Thoracic aorta (tissue), 2 donors: Measurements from ENCODE around the gene SEZ6L2. TPM values are rescaled to one million over a fixed set of nuclear protein-coding genes. Genes with fewer than 3 reads are reported as not detected.

Source experiments
- ATAC-seq: fragments of 150-250 bp; one replicate; pipeline ENCODE4 v1.8.0; 2017; ENCODE audit warnings: low read depth; ENCODE audit not compliant: insufficient number of reproducible peaks, low FRiP score
- DNase-seq: peaks from one replicate; pipeline ENCODE4 v3.0.0-alpha.2; 2020; ENCODE audit warnings: low spot score
- H3K27ac ChIP-seq, 2 donors: fragments of 200-600 bp; sonication (generic); 1 replicate in 1 of 2; 2 replicates in 1 of 2; pipeline ENCODE4 v1.5.1; 2016; ENCODE audit warnings: mild to moderate bottlenecking in 2 of 2, moderate library complexity in 2 of 2
- H3K27me3 ChIP-seq: fragments of 200-600 bp; sonication (generic); replicated peaks from 2 replicates; pipeline ENCODE4 v1.6.0; 2016; ENCODE audit warnings: mild to moderate bottlenecking; ENCODE audit not compliant: insufficient read depth
- H3K36me3 ChIP-seq: fragments of 200-600 bp; sonication (generic); one replicate; pipeline ENCODE4 v1.5.1; 2016
- H3K4me1 ChIP-seq, 2 donors: fragments of 200-600 bp; sonication (generic); 1 replicate in 1 of 2; 2 replicates in 1 of 2; pipeline versions ENCODE4 v1.5.1 to v1.6.0; 2016; ENCODE audit warnings: low read depth in 2 of 2, mild to moderate bottlenecking in 1 of 2; ENCODE audit not compliant: control insufficient read depth in 1 of 2
- H3K4me3 ChIP-seq: fragments of 200-600 bp; sonication (generic); 2 replicates; pipeline ENCODE4 v1.5.1; 2016; ENCODE audit warnings: mild to moderate bottlenecking
- H3K9me3 ChIP-seq: fragments of 200-600 bp; sonication (generic); 2 replicates; pipeline ENCODE4 v1.5.1; 2016
- total RNA-seq, 2 donors: library from RNA; depleted of rRNA; stranded (reverse); fragments of >200 nt; gene quantifications; one replicate each; pipeline versions ENCODE4 v1.1.0 to v1.2.3, GENCODE V29; 2016
- TF ChIP-seq, protein P1 (sequence below): fragments of 200-600 bp; sonication (generic); IDR thresholded peaks from one replicate; pipeline ENCODE4 v1.5.1; 2019; ENCODE audit warnings: antibody characterized with exemption

SEZ6L2 gene
- total RNA-seq, 2 donors from 2014 or later, result 0.63 to 1.4 TPM

DNA sequence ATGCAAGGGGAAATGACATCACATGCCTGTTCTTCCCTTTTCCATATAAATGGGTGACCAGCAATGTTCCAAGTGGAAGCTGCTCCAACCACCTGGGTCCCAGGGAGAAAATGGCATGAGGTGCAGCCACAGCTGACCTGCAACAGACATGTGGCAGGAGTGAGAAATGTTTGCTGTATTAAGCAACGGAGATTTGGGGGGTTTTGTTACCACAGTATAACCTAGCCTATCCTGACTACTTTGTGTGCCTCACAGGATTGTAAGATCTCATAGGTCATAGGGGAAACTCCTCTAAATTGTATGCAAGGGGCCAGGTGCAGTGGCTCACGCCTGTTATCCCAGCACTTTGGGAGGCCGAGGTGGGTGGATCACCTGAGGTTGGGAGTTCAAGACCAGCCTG is 48.4 kb downstream of the SEZ6L2 start:
- Histone ChIP-seq H3K27ac (no peak overlapping the region), H3K27me3 (no peaks in the 10 kb centered on the region), H3K4me1 (no peaks in the 10 kb centered on the region), H3K9me3 (no peaks in the 10 kb centered on the region), H3K4me3 (no peak overlapping the region), H3K36me3 (peaks cover 18% of the 10 kb centered on the region)
- DNase-seq (no peak), ATAC-seq (no peak)
- TF ChIP-seq, protein P1, sequence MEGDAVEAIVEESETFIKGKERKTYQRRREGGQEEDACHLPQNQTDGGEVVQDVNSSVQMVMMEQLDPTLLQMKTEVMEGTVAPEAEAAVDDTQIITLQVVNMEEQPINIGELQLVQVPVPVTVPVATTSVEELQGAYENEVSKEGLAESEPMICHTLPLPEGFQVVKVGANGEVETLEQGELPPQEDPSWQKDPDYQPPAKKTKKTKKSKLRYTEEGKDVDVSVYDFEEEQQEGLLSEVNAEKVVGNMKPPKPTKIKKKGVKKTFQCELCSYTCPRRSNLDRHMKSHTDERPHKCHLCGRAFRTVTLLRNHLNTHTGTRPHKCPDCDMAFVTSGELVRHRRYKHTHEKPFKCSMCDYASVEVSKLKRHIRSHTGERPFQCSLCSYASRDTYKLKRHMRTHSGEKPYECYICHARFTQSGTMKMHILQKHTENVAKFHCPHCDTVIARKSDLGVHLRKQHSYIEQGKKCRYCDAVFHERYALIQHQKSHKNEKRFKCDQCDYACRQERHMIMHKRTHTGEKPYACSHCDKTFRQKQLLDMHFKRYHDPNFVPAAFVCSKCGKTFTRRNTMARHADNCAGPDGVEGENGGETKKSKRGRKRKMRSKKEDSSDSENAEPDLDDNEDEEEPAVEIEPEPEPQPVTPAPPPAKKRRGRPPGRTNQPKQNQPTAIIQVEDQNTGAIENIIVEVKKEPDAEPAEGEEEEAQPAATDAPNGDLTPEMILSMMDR, result no peak

DNA sequence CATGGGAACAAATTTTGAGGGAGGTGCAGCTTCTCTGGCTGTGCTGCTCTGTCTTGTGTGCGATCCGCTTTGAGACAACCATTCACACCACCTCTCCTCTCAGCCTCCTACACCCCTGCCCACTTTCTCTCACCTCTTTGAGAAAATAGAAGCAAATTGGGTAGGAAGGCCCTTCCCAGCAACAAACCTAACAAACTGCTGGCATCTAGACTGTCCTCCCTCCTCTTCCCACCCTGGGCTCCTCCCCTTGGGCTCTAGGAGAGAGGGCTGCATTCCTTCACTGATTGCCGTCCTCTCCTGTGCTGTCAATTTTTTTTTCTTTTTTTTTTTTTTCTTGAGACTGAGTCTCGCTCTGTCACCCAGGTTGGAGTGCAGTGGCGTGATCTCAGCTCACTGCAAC is 49.8 kb downstream of the SEZ6L2 start:
- Histone ChIP-seq H3K4me1 (no peaks in the 10 kb centered on the region), H3K9me3 (no peaks in the 10 kb centered on the region), H3K27ac (no peak overlapping the region), H3K27me3 (no peaks in the 10 kb centered on the region), H3K36me3 (peaks cover 33% of the 10 kb centered on the region), H3K4me3 (no peak overlapping the region)
- DNase-seq (no peak), ATAC-seq (no peak)
- TF ChIP-seq, protein P1, result no peak

DNA sequence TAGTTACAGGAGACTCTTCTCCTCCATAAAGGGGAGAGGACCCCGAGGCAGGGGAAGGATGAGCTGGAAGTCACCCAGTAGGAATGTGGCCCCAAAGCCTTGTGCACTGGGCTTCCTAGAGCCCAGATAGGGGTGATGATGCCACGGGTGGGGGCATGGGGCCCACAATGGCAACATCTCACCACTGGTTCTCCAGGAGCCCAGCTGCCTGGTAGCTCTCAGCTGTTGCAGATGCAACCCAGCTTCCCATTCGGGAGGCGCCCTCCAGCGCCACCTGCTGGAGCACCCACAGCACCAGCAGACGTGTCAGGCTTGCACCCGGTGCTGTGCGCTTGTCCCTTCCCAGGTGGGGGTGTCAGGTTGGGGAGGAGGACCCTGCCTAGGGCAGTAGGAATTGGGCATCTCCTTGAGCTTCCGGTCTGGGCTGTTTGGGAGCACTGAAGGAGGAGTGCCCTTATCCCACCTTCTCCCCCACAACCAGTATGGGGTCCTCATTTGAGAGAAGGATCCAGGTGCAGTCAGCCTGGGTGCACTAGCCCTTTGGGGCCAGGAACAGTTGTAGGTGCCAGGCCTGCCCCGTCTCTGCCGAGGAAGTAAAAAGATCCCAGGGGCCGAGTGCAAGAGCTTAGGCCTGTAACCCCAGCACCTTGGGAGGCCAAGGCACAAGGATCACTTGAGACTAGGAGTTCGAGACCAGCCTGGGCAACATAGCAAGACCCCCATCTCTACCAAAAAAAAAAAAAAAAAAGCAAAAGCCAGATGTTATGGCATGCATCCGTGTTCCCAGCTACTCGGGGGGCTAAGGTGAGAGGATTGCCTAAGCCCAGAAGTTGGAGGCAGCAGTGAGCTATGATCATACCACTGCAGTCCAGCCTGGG is 50.7 kb downstream of the SEZ6L2 start:
- TF ChIP-seq, protein P1, result peak; percentile 84
- Histone ChIP-seq H3K36me3 (peaks cover 40% of the 10 kb centered on the region), H3K9me3 (no peaks in the 10 kb centered on the region), H3K27ac (no peak overlapping the region), H3K4me3 (no peak overlapping the region), H3K27me3 (no peaks in the 10 kb centered on the region), H3K4me1 (no peaks in the 10 kb centered on the region)
- ATAC-seq (no peak), DNase-seq (no peak)

DNA sequence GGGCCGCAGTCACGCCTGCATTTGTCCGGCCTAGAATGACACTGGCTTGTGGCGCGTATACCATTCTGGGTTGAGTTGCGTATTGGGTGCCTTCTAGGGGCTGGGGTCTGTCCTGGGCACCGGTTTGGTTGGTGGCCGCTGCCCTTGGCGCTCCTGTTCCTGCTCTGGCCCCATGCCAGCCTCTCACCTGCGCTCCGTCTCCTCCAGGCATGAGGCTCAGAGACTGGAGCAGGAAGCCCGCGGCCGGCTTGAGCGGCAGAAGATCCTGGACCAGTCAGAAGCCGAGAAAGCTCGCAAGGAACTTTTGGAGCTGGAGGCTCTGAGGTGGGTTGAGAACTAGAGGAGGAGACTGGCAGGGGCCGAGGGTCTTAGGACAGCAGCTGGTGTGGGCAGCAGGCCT is 53.7 kb downstream of the SEZ6L2 start:
- peaks cover 59% of the 10 kb centered on the region for H3K36me3 ChIP-seq

More for the DNA sequence above, 53.7 kb downstream of the SEZ6L2 start:
- Histone ChIP-seq H3K27ac (no peak overlapping the region), H3K9me3 (no peaks in the 10 kb centered on the region), H3K27me3 (no peaks in the 10 kb centered on the region), H3K4me1 (no peaks in the 10 kb centered on the region), H3K4me3 (no peak overlapping the region)
- ATAC-seq, result no peak
- no peak for DNase-seq
- TF ChIP-seq, protein P1, result no peak
